ENCODE results near the gene RELT. TPM values are rescaled to one million over a fixed set of nuclear protein-coding genes. Genes with fewer than 3 reads are reported as not detected.
A peak's percentile ranks its signal among the peaks of the same experiment; 100 is the strongest.
"Not testable (repeated sequence)": the region's sequence is repeated elsewhere in the genome, so short reads cannot be mapped to it uniquely, and the experiment has no call there.

RELT gene
- total RNA-seq, 4 donors from 2014 or later, result 2.4 to 6.0 (median 2.5) TPM

- Histone ChIP-seq H3K4me1 (no peaks in the 10 kb centered on the region), H3K36me3 (peaks cover 0 to 9% (median 0%) of the 10 kb centered on the region in 3 donors), H3K27ac (no peak overlapping the region), H3K4me3 (no peak overlapping the region), H3K9me3 (no peaks in the 10 kb centered on the region), H3K27me3 (no peaks in the 10 kb centered on the region)
- TF ChIP-seq CTCF (IDR thresholded peaks at IDR 0.05) (no peak), POLR2A (IDR thresholded peaks at IDR 0.05) (no peak), EP300 (IDR thresholded peaks at IDR 0.05) (no peak)
- DNase-seq (ENCODE audit: low spot score in 2 of 2), result no peak
Measured at GRCh38 chr11:73428227-73428626, 52.0 kb downstream of the RELT start.

- Histone ChIP-seq H3K4me1 (no peaks in the 10 kb centered on the region), H3K4me3 (no peak overlapping the region), H3K27me3 (no peaks in the 10 kb centered on the region), H3K27ac (no peak overlapping the region), H3K9me3 (no peaks in the 10 kb centered on the region), H3K36me3 (peaks cover 0 to 9% (median 0%) of the 10 kb centered on the region in 3 donors)
- no peak for DNase-seq (ENCODE audit: low spot score in 2 of 2)
- TF ChIP-seq EP300 (IDR thresholded peaks at IDR 0.05) (no peak), POLR2A (IDR thresholded peaks at IDR 0.05) (no peak), CTCF (IDR thresholded peaks at IDR 0.05) (no peak)
Measured at GRCh38 chr11:73428699-73429098, 52.5 kb downstream of the RELT start.

- DNase-seq (ENCODE audit: low spot score in 2 of 2), result no peak
- WGBS, 2 donors, result 46 to 61% methylated on average over 5 of the region's 5 CpGs
- Histone ChIP-seq H3K27me3 (no peaks in the 10 kb centered on the region), H3K4me1 (peaks cover 0 to 1% (median 0%) of the 10 kb centered on the region in 4 donors), H3K4me3 (no peak overlapping the region), H3K36me3 (peaks cover 0 to 9% (median 0%) of the 10 kb centered on the region in 3 donors), H3K27ac (peak overlapping the region in 1 of 4 donors; percentile 10), H3K9me3 (no peaks in the 10 kb centered on the region)
- no peak for TF ChIP-seq CTCF (IDR thresholded peaks at IDR 0.05)
- no peak for TF ChIP-seq POLR2A (IDR thresholded peaks at IDR 0.05)
- TF ChIP-seq EP300 (IDR thresholded peaks at IDR 0.05), result no peak
Measured at GRCh38 chr11:73429121-73429750, 53.0 kb downstream of the RELT start.

- no peaks in the 10 kb centered on the region for H3K27me3 ChIP-seq
- no peak overlapping the region for H3K27ac ChIP-seq
- no peak for DNase-seq (ENCODE audit: low spot score in 2 of 2)
- no peak for TF ChIP-seq EP300 (IDR thresholded peaks at IDR 0.05)
- TF ChIP-seq POLR2A (IDR thresholded peaks at IDR 0.05), result no peak
- TF ChIP-seq CTCF (IDR thresholded peaks at IDR 0.05), result no peak
- peaks cover 0 to 9% (median 0%) of the 10 kb centered on the region in 3 donors for H3K36me3 ChIP-seq
- H3K4me3 ChIP-seq, result no peak overlapping the region
- H3K4me1 ChIP-seq, result peaks cover 0 to 8% (median 0%) of the 10 kb centered on the region in 4 donors
- WGBS, 2 donors, result 75 to 87% methylated on average over 4 of the region's 4 CpGs
- no peaks in the 10 kb centered on the region for H3K9me3 ChIP-seq
Measured at GRCh38 chr11:73430326-73430725, 54.1 kb downstream of the RELT start.

GRCh38 chr11:73431396-73431795 lies 55.2 kb downstream of the RELT start:
- H3K27me3 ChIP-seq, result no peaks in the 10 kb centered on the region
- TF ChIP-seq EP300 (IDR thresholded peaks at IDR 0.05) (no peak), POLR2A (IDR thresholded peaks at IDR 0.05) (no peak), CTCF (IDR thresholded peaks at IDR 0.05) (no peak)
- H3K4me3 ChIP-seq, result no peak overlapping the region
- H3K4me1 ChIP-seq, result peaks cover 0 to 11% (median 2%) of the 10 kb centered on the region in 4 donors
- peaks cover 0 to 9% (median 0%) of the 10 kb centered on the region in 3 donors for H3K36me3 ChIP-seq
- WGBS, 2 donors, result 89 to 95% methylated on average over 5 of the region's 5 CpGs
- DNase-seq (ENCODE audit: low spot score in 2 of 2), result no peak
- H3K27ac ChIP-seq, result no peak overlapping the region
- H3K9me3 ChIP-seq, result no peaks in the 10 kb centered on the region

GRCh38 chr11:73436859-73437258 lies 60.7 kb downstream of the RELT start:
- not testable (repeated sequence) for DNase-seq (ENCODE audit: low spot score in 2 of 2); H3K4me3 ChIP-seq; H3K27me3 ChIP-seq; H3K36me3 ChIP-seq; H3K27ac ChIP-seq; H3K9me3 ChIP-seq
- H3K4me1 ChIP-seq, result peaks cover 0 to 33% (median 4%) of the 10 kb centered on the region in 4 donors
- 81 to 83% methylated on average over 4 of the region's 4 CpGs for WGBS, 2 donors

Data from tibial nerve (tissue), 4 donors.